NOMO-1 (cell line): Measurements from ENCODE around the gene CD69.
"Not testable (repeated sequence)": the region's sequence is repeated elsewhere in the genome, so short reads cannot be mapped to it uniquely, and the experiment has no call there.

Experiments used
- DNase-seq, 2 experiments: peaks; one replicate each; lab custom pipeline; 2025; ENCODE audit not compliant: unreplicated experiment in 2 of 2; lab: John Stamatoyannopoulos, UW

CD69 gene

GRCh38 chr12:9751204-9752144 lies 9.2 kb downstream of the CD69 start:
- peak; percentile 46 to 72 for DNase-seq

DNA sequence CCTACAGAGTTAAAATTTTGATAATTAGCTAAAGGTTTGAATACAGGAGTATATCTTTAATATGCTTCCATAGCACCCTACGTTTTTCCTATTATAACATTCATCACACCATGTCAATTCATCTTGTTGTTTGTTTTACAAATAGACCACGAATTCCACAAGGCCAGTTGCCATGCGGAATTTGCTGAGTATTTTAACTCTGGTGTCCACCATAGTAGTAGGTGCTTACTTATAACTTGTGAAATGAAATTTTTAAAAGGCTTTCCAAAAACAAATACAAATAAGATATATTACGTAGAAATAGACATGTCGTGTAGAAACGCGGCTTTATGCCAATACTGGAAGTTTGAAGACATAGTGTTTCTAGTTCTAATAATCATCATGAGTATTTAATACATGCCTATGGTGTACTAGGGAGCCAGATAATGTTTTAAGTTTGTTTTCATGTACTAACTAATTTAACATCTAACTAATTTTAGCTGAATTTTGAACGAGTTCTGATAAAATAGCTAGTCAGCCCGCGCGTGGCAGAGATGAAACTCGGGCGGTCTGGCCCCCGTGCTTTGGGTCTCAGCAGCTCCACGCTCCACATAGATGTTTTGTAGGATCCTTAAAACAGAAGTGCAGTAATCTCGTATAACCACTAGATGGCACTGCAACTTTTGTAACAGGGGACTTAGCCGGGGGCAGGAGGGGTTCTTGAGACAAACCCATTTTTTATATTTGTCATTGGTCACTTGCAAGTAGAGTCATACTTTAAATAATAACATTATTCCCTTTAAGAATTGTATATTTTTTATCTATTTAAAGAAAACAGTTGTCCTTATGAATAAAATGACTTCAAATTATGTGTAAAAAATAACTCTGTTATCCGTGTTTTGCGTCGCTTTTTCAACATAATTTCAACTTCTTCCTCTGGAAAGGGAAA lies 10.2 kb downstream of the CD69 start:
- peak; percentile 69 to 89 for DNase-seq

DNA sequence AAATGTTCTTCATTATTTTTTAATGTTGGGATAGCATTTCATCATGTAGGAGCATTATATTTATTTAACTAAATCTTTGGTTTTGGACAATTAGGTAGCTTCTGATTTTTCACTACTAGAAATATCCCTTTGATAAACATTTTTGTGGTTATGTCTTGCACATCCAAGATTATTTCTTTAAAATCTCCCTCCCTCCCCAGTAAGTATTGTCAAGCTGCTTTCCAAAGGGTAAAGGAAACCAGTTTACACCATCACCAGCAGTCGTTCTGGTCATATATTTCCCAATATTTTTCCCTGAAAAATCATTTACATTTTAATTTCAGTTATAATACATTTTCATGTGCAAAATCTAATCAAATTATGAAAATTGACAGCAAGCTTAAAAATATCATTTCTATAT lies 11.1 kb downstream of the CD69 start:
- DNase-seq: no peak

DNA sequence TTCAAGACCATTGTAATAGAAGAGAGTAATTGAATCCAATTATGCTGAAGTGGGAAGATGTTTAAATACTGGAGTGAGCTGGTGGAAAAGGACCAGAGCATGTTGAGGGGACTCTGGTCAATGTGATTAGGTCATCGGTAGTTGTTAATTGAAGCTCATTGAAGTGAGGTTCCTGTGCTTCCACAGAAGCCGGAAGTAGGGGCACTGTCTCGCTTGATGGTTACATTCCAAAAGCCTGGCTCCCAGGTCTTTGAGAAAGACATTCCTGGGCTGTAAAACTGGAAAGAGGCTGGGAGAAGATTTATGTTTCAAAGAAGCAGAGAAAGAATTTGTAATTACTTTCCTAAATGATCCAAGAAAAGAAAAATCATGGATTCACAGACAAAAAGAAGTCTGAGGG lies 15.5 kb downstream of the CD69 start:
- no peak for DNase-seq

DNA sequence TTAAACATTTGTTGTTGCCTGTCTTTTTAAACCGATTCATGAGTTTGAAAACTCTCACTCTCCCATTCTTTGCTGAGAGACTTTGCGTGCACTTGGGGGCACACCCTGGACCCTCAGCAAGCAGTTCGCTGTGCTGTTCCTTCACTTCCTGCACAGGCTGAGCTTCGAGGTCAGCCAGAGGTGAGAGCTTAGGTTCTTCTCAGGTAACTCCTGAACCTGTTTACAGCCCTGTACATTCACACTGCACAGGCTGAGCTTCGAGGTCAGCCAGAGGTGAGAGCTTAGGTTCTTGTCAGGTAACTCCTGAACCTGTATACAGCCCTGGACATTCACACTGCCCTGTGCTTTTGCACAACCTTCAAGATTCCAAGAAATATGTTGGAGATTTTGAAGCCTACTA lies 18.0 kb downstream of the CD69 start:
- no peak for DNase-seq

DNA sequence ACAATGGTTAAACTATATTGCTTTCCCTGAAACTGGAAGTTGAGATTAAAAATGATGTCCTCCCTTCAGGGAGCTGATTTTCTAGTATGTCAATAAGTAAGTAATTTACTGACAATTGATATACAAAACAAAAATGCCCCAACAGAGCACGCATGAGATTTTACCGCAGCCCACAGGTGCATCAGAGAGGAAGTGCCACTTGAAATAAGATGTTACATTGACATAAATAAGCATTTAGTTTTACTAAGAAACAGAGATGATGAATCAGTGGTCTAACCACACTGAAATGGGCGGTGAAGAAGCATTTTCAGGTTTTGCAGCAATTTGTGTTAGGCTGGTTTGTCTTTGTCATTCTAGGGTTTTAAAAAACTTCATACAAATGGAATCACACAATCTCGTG lies 19.0 kb downstream of the CD69 start:
- peak; percentile 57 to 90 for DNase-seq

DNA sequence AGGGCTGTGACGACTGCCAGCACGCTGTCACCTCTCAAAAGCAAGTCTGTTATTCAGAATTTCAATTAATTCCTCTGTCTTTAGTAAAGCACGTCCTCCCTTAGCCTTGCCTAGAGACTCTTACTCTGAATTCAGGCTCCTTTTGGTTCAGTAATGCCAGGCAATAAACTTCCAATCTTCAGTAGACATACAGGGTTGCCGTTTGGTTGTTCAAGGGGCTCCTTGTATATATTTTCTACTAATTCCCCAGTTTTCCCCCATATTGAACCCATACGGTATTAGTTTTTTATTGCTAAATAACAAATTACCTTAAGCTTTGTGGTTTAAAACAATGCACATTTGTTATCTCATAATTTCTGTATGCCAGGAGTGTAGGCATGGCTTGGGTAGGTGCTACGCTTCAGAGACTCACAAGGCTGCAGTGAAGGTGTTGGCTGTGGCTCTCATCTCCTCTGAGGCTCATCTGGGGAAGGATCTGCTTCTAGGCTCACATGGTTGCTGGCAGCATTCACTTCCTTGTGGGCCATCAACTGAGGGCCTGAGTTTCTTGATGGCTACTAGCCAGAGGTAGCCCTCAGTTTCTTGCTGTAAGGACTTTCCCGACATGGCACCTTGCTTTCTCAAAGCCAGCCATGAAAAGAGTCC lies 20.5 kb downstream of the CD69 start:
- no peak for DNase-seq

GRCh38 chr12:9739404-9740105 lies 21.1 kb downstream of the CD69 start:
- DNase-seq: not testable (repeated sequence)

DNA sequence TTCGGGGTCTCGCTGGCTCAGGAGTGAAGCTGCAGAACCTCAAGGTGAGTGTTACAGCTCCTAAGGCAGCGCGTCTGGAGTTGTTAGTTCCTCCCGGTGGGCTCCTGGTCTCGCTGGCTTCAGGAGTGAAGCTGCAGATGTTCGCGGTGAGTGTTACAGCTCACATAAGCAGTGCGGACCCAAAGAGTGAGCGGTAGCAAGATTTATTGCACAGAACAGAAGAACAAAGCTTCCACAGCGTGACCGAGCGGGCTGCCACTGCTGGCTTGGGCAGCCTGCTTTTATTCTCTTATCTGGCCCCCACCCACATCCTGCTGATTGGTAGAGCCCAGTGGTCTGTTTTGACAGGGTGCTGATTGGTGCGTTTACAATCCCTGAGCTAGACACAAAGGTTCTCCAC lies 21.8 kb downstream of the CD69 start:
- DNase-seq: not testable (repeated sequence)

GRCh38 chr12:9736936-9737705 lies 23.6 kb downstream of the CD69 start:
- peak; percentile 89 to 97 for DNase-seq

- DNase-seq: peak in 1 of 2 experiments; percentile 71
These were observed 25.1 kb downstream of the CD69 start for GRCh38 chr12:9735601-9736000.

DNA sequence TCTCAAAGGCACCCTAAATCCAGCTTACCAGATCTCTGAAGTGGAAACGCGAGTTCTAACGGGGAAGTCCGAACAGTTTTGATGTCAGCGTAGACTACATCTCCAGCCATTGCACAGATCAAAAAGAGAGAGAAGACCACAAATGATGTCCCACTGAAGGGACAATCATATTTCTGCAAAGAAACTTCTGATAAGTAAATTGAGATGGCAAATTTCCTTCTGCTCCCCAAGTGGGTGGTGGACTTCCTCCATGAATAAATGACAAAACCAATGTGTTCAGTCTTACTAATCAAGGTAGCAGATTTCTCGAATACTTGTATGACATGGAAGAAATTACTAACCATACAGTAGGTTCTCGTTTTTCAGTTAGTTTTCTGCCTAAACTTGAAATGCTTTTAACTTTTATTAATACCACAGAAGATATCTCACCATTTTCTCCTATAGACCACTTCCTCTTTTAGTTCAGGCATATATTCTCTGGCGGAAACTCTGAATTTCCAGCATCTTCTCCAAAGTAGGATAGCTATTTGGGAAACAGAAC lies 27.7 kb downstream of the CD69 start, which contains the start of gene CLECL1:
TSS of gene CLECL1 (minus strand) at position 177 of the 541 bp plus-strand sequence.
- peak in 1 of 2 experiments; percentile 74 for DNase-seq

- peak; percentile 56 to 95 for DNase-seq
These were observed 28.9 kb downstream of the CD69 start for GRCh38 chr12:9731797-9732196.

DNA sequence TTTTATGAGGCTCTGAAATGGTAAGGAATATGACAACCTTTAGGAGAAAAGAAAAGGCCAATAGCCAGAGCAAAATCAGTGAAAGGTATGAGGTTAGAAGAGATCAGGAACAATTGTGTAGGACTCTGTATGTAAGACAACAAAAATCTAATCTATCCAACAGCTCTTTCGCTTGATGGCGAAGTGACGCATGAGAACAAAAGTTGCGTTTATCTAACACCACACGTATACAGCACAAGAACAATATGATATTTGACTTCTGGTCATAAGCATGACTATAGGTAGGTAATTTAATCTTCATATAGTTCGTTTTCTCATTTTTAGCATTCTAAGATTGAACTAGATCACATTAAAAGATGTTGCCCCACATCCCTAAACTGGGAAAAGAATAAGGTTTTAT lies 29.3 kb downstream of the CD69 start:
- DNase-seq: no peak

GRCh38 chr12:9730591-9730990 lies 30.1 kb downstream of the CD69 start:
- DNase-seq: no peak

DNA sequence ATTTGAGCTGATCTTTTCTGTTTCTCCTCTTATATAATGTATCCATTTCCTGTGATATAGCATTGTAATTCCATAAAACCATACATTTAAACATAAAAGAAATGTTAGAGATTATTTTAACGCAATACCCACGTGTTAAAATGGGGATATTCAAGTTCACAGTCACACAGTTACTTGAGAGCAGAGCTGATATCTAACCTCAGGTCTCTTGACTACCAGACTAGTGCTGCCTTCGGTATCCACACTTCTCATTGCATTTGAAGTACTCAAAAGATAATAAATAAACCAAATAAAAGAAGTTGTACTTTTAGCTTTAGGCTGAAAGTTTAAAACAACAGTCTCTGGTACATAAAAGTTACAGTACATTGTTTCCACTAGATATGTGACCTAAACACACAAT lies 30.7 kb downstream of the CD69 start:
- no peak for DNase-seq

- no peak for DNase-seq
These were observed 31.6 kb downstream of the CD69 start for GRCh38 chr12:9729082-9729481.

- no peak for DNase-seq
These were observed 32.9 kb downstream of the CD69 start for GRCh38 chr12:9727813-9728212.

DNA sequence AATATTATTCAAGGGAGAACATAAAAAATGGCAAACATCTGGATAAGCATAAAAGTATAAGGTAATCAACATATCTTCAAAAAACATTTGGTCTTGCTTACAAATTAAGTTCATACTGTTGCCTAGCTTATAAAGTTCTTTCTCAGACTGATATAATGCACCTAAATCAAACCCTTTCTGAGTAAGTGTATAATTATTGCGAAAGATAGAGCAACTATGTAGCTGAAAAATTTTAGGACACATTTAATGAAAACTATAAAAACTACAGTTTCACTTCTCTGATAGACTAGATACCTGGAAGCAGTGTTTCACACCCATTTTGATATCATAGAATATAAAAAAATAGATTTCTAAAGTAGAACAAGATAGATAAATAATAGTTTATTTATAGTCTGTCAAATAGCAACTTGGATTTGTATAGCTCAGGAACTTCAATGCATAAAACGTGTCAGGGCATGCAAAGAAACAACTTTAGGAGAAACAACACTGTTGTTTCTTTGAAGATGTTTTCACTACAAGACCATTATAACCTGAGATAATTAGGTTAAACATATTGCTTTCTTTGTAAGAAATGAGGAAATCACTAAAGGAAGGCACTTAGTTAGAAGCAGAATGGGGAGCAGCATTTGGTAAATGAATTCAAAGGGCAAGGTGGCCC lies 35.4 kb downstream of the CD69 start:
- DNase-seq: peak in 1 of 2 experiments; percentile 34
